IMR-90 (cell line): ENCODE data around the gene CDK17. TPM values are rescaled to one million over a fixed set of nuclear protein-coding genes. Genes with fewer than 3 reads are reported as not detected.

ENCODE experiments used
- ATAC-seq: fragments of 200-7000 bp; cut with Tn5 transposase; 2 replicates; pipeline ENCODE4 v1.9.1; 2020; ENCODE audit warnings: low read depth, mild to moderate bottlenecking, moderate library complexity
- BruUV-seq: library from RNA; stranded (reverse); fragments of 400-500 nt; replicated peaks from 2 replicates; lab custom pipeline; 2021; lab: Mats Ljungman, UMichigan
- CTCF ChIA-PET: fragments of 300-600 bp; formaldehyde crosslinking; extraction: SDS; loops from one replicate; lab custom pipeline; 2021; ENCODE audit warnings: antibody characterized with exemption; lab: Yijun Ruan, JAX
- POLR2A ChIA-PET: fragments of 300-600 bp; sonication (Branson Sonifier 250); formaldehyde crosslinking; loops from one replicate; lab custom pipeline; 2022; ENCODE audit warnings: antibody characterized with exemption; ENCODE audit not compliant: unreplicated experiment; lab: Charles Lee
- DNase-seq: peaks from one replicate; pipeline ENCODE4 v3.0.0; 2013
- H2AFZ ChIP-seq: replicated peaks from 2 replicates; pipeline ENCODE3; 2013; ENCODE audit warnings: low read length, mild to moderate bottlenecking; ENCODE audit not compliant: poor library complexity
- H2AK5ac ChIP-seq: 2 replicates; pipeline ENCODE4 v1.6.1; 2013; ENCODE audit warnings: low read depth, low read length, inconsistent platforms
- H2AK9ac ChIP-seq: replicated peaks from 2 replicates; pipeline ENCODE3; 2013; ENCODE audit warnings: mild to moderate bottlenecking, low read depth, low read length, moderate library complexity; ENCODE audit not compliant: poor library complexity
- H2BK120ac ChIP-seq: 2 replicates; pipeline ENCODE4 v1.6.1; 2013; ENCODE audit warnings: low read depth, low read length, inconsistent platforms
- H2BK15ac ChIP-seq: 3 replicates; pipeline ENCODE4 v1.6.1; 2013; ENCODE audit warnings: low read depth, low read length, inconsistent platforms
- H2BK20ac ChIP-seq: 2 replicates; pipeline ENCODE4 v1.6.1; 2013; ENCODE audit warnings: low read depth, mild to moderate bottlenecking, inconsistent platforms, low read length, moderate library complexity
- H2BK5ac ChIP-seq: 2 replicates; pipeline ENCODE4 v1.6.1; 2013; ENCODE audit warnings: mild to moderate bottlenecking, low read depth, low read length, inconsistent platforms; ENCODE audit not compliant: poor library complexity, severe bottlenecking
- H3K14ac ChIP-seq: replicated peaks from 2 replicates; pipeline ENCODE4 v1.6.1; 2013; ENCODE audit warnings: low read depth, low read length, inconsistent platforms
- H3K18ac ChIP-seq: 2 replicates; pipeline ENCODE4 v1.6.1; 2013; ENCODE audit warnings: low read depth, low read length, control low read depth
- H3K23ac ChIP-seq: 2 replicates; pipeline ENCODE4 v1.6.1; 2013; ENCODE audit warnings: low read depth, low read length, inconsistent platforms
- H3K27ac ChIP-seq: 2 replicates; pipeline ENCODE4 v1.5.1; 2013; ENCODE audit warnings: mild to moderate bottlenecking, control low read depth, low read length; ENCODE audit not compliant: insufficient read depth
- H3K27me3 ChIP-seq: 2 replicates; pipeline ENCODE4 v1.6.1; 2013; ENCODE audit warnings: low read length; ENCODE audit not compliant: control insufficient read depth, insufficient read depth
- H3K36me3 ChIP-seq: 2 replicates; pipeline ENCODE4 v1.6.1; 2013; ENCODE audit warnings: low read length, mixed read lengths; ENCODE audit not compliant: control insufficient read depth, insufficient read depth
- H3K4ac ChIP-seq: 2 replicates; pipeline ENCODE4 v1.6.1; 2013; ENCODE audit warnings: low read depth, low read length, inconsistent platforms
- H3K4me1 ChIP-seq: 2 replicates; pipeline ENCODE4 v1.6.1; 2013; ENCODE audit warnings: low read length, mixed read lengths; ENCODE audit not compliant: control insufficient read depth, insufficient read depth
- H3K4me2 ChIP-seq: 2 replicates; pipeline ENCODE4 v1.6.1; 2013; ENCODE audit warnings: low read depth, mild to moderate bottlenecking, control low read depth, low read length, moderate library complexity
- H3K4me3 ChIP-seq: 2 replicates; pipeline ENCODE4 v1.5.1; 2013; ENCODE audit warnings: low read depth, mild to moderate bottlenecking, control low read depth, low read length, moderate library complexity; ENCODE audit not compliant: insufficient read depth
- H3K56ac ChIP-seq: 2 replicates; pipeline ENCODE4 v1.6.1; 2013; ENCODE audit warnings: low read length, inconsistent platforms; ENCODE audit not compliant: insufficient read depth; ENCODE audit errors: extremely low read depth
- H3K79me1 ChIP-seq, 2 experiments: 2 replicates each; pipeline ENCODE4 v1.6.1; 2013; ENCODE audit warnings: low read length in 2 of 2, inconsistent platforms in 1 of 2, low read depth in 1 of 2
- H3K9ac ChIP-seq: 2 replicates; pipeline ENCODE4 v1.6.1; 2013; ENCODE audit warnings: low read depth, low read length, control low read depth
- H3K9me1 ChIP-seq: 2 replicates; pipeline ENCODE4 v1.6.1; 2013; ENCODE audit warnings: low read length, inconsistent platforms; ENCODE audit not compliant: insufficient read depth
- H3K9me3 ChIP-seq: 2 replicates; pipeline ENCODE4 v1.6.1; 2013; ENCODE audit warnings: low read length; ENCODE audit not compliant: control insufficient read depth, insufficient read depth
- H4K20me1 ChIP-seq: 2 replicates; pipeline ENCODE4 v1.6.1; 2013; ENCODE audit warnings: low read length, inconsistent platforms; ENCODE audit not compliant: insufficient read depth
- H4K5ac ChIP-seq: 2 replicates; pipeline ENCODE4 v1.6.1; 2013; ENCODE audit warnings: mild to moderate bottlenecking, low read depth, low read length, control low read depth
- H4K8ac ChIP-seq, 2 experiments: 2 replicates each; pipeline ENCODE4 v1.6.1; 2013; ENCODE audit warnings: low read depth in 2 of 2, low read length in 2 of 2, control low read depth in 1 of 2, inconsistent platforms in 1 of 2
- H4K91ac ChIP-seq: 2 replicates; pipeline ENCODE4 v1.6.1; 2013; ENCODE audit warnings: low read depth, low read length, inconsistent platforms; ENCODE audit not compliant: insufficient read depth
- MAFK ChIP-seq: IDR thresholded peaks from 2 replicates; pipeline ENCODE4 v1.6.1; 2012; ENCODE audit warnings: low read depth, low read length, improper control_type of control experiment
- POLR2A ChIP-seq: IDR thresholded peaks from 2 replicates; pipeline ENCODE4 v1.6.1; 2012; ENCODE audit warnings: mild to moderate bottlenecking, low read depth, low read length
- WGBS, 2 experiments: methylation state at CpG; one replicate each; pipeline versions ENCODE4 v1.1.5 to v1.1.7; 2013; ENCODE audit warnings: missing lambda C conversion rate in 2 of 2; ENCODE audit not compliant: insufficient read length in 1 of 2; ENCODE audit errors: extremely low coverage in 2 of 2; 5-methylcytosine and 5-hydroxymethylcytosine counted together
- dilution Hi-C: fragments of 300-500 bp; cut with HindIII; formaldehyde crosslinking; loops from one replicate; pipeline ENCODE4 v1.14.3; 2018; ENCODE audit warnings: low sequenced_read_pairs; ENCODE audit not compliant: unreplicated experiment
- in situ Hi-C: fragments of 300-500 bp; cut with MboI; formaldehyde crosslinking; loops from 3 replicates; pipeline ENCODE4 v1.14.3; 2019; ENCODE audit warnings: low sequenced_read_pairs, inconsistent platforms, mixed read lengths
- intact Hi-C: fragments of 100-400 bp; cut with micrococcal nuclease; formaldehyde crosslinking; loops from 2 replicates; pipeline ENCODE4 v1.10.0; 2022
- polyA plus RNA-seq, 3 experiments: library from polyadenylated mRNA; depleted of rRNA; stranded (reverse); fragments of >200 nt; gene quantifications; 2 replicates each; pipeline ENCODE4 v1.2.3, GENCODE V29; 2012; ENCODE audit warnings: low replicate concordance in 1 of 3
- total RNA-seq: library from RNA; depleted of rRNA; stranded (reverse); fragments of >200 nt; gene quantifications from 2 replicates; pipeline ENCODE4 v1.2.3, GENCODE V29; 2012

The CDK17 gene
- total and polyA plus RNA-seq, 2 of the 4 experiments (the other 2 are of a cell fraction), result 14.5 to 50.2 TPM

GRCh38 chr12:96311191-96311590 lies 89.0 kb downstream of the CDK17 start:
- in situ Hi-C loops, result no loop called here
- Histone ChIP-seq H3K9me3 (no peaks in the 10 kb centered on the region), H2AK9ac (no peak overlapping the region), H3K9me1 (no peaks in the 10 kb centered on the region), H3K4me3 (no peak overlapping the region), H4K8ac (no peak overlapping the region), H4K20me1 (peaks cover 13% of the 10 kb centered on the region), H3K79me1 (peaks cover 17 to 45% of the 10 kb centered on the region in 2 experiments), H2BK5ac (no peak overlapping the region), H3K27ac (no peak overlapping the region), H3K9ac (no peak overlapping the region), H3K36me3 (peaks cover 7% of the 10 kb centered on the region), H3K4ac (no peak overlapping the region), H2AK5ac (no peak overlapping the region), H4K5ac (no peak overlapping the region), H2AFZ (no peak overlapping the region), H3K14ac (no peak overlapping the region), H3K56ac (no peak overlapping the region), H3K18ac (no peak overlapping the region), H4K91ac (no peak overlapping the region), H3K4me1 (no peaks in the 10 kb centered on the region; the same call in 1 of the 2 replicates), H3K4me2 (no peak overlapping the region), H2BK20ac (no peak overlapping the region), H3K23ac (no peak overlapping the region), H2BK15ac (no peak overlapping the region), H3K27me3 (no peaks in the 10 kb centered on the region), H2BK120ac (no peak overlapping the region)
- WGBS, 2 experiments, result no CpG with 5 or more reads among the region's 1 CpG
- no peak for ATAC-seq
- ChIA-PET CTCF (interaction anchor here (0.7 kb wide), 1 partner anchor 12 kb away, joined by 3 read pairs; no protein-coding TSS in a partner anchor), POLR2A (no interaction called here)
- BruUV-seq, result no TSS peak
- no peak for DNase-seq
- intact Hi-C loops, result no loop called here
- dilution Hi-C loops, result no loop called here
- TF ChIP-seq MAFK (peak; percentile 48; the same call in 1 of the 2 replicates), POLR2A (no peak)
